Osteoblast (primary cell): ENCODE measurements around the gene SRRM2. TPM values are rescaled to one million over a fixed set of nuclear protein-coding genes. Genes with fewer than 3 reads are reported as not detected.
A peak's percentile ranks its signal among the peaks of the same experiment; 100 is the strongest.

ENCODE experiments used
- DNase-seq: peaks from one replicate; pipeline ENCODE4 v3.0.0; 2011; ENCODE audit warnings: low spot score, mixed read lengths; ENCODE audit not compliant: insufficient read length; ENCODE audit errors: missing footprints
- H2AFZ ChIP-seq: 2 replicates; pipeline ENCODE4 v1.6.0; 2011; ENCODE audit warnings: mild to moderate bottlenecking, low read length
- H3K27ac ChIP-seq: 2 replicates; pipeline ENCODE4 v1.5.1; 2011; ENCODE audit warnings: mild to moderate bottlenecking, low read depth, low read length, moderate library complexity
- H3K27me3 ChIP-seq: 2 replicates; pipeline ENCODE4 v1.6.0; 2012; ENCODE audit warnings: mild to moderate bottlenecking, control low read depth, inconsistent platforms, low read length, moderate library complexity; ENCODE audit not compliant: insufficient read depth
- H3K36me3 ChIP-seq: 2 replicates; pipeline ENCODE4 v1.5.1; 2011; ENCODE audit warnings: mild to moderate bottlenecking, low read length, control low read depth, moderate library complexity; ENCODE audit not compliant: insufficient read depth
- H3K4me1 ChIP-seq: 2 replicates; pipeline ENCODE4 v1.5.1; 2011; ENCODE audit warnings: mild to moderate bottlenecking, low read length, control low read depth, moderate library complexity; ENCODE audit not compliant: insufficient read depth
- H3K4me2 ChIP-seq: 2 replicates; pipeline ENCODE4 v1.6.0; 2011; ENCODE audit warnings: mild to moderate bottlenecking, low read length; ENCODE audit not compliant: insufficient read depth
- H3K4me3 ChIP-seq: fragments of 200-600 bp; sonication (generic); 3 replicates; pipeline ENCODE4 v1.5.1; 2012; ENCODE audit warnings: mild to moderate bottlenecking, low read length, inconsistent platforms; ENCODE audit not compliant: insufficient read depth
- H3K79me2 ChIP-seq: 2 replicates; pipeline ENCODE4 v1.6.0; 2012; ENCODE audit warnings: mild to moderate bottlenecking, low read length, control low read depth, inconsistent platforms; ENCODE audit not compliant: insufficient read depth
- H3K9me3 ChIP-seq: 2 replicates; pipeline ENCODE4 v1.5.1; 2011; ENCODE audit warnings: low read depth, low read length, control low read depth
- H4K20me1 ChIP-seq: 2 replicates; pipeline ENCODE4 v1.6.0; 2012; ENCODE audit warnings: mild to moderate bottlenecking, low read length, control low read depth; ENCODE audit not compliant: insufficient read depth
- total RNA-seq: library from RNA; depleted of rRNA; stranded (reverse); fragments of >200 nt; gene quantifications from 2 replicates; pipeline ENCODE4 v1.2.3, GENCODE V29; 2012
- TF ChIP-seq, protein P1 (sequence below): IDR thresholded peaks from 2 replicates; pipeline ENCODE4 v1.5.1; 2011; ENCODE audit warnings: mild to moderate bottlenecking, low read depth, low read length, moderate library complexity; ENCODE audit errors: extremely low read depth

The SRRM2 gene
- total RNA-seq, 1 donor, result 56.8 TPM

DNA sequence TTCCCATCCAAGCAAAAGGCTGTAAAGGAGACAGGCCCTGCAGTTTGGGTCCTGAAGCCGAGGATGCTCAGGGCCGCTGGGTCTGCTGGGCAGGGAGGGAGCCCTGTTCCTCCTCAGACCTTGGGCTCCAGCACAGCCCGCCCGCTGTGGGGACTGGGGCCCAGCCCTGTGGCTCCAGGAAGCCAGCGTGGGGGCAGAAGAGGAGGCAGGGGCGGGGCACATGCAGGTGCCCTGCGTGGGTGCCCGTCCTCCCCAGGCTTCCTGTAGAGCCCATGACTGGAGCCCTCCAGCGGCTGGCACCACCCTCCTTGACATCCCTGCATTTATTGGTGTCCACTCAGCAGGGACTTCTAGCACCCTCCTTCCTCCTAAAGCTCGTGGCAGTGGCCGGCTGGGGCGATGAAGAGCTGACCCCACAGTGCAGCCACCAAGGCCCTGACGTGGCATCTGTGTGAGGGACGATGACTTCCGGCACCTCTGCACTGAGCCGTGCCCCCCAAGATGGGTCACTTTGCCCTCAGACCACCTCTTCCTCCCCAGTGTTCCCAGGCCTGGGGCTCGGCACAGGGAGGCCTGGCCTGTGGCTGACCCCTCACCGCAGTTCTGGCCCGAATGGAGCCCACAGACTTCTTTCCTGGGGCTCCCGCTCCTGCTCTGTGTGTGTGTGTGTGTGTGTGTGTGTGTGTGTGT is 42.3 kb upstream of the SRRM2 start:
- H2AFZ ChIP-seq, result no peak overlapping the region
- TF ChIP-seq, protein P1, sequence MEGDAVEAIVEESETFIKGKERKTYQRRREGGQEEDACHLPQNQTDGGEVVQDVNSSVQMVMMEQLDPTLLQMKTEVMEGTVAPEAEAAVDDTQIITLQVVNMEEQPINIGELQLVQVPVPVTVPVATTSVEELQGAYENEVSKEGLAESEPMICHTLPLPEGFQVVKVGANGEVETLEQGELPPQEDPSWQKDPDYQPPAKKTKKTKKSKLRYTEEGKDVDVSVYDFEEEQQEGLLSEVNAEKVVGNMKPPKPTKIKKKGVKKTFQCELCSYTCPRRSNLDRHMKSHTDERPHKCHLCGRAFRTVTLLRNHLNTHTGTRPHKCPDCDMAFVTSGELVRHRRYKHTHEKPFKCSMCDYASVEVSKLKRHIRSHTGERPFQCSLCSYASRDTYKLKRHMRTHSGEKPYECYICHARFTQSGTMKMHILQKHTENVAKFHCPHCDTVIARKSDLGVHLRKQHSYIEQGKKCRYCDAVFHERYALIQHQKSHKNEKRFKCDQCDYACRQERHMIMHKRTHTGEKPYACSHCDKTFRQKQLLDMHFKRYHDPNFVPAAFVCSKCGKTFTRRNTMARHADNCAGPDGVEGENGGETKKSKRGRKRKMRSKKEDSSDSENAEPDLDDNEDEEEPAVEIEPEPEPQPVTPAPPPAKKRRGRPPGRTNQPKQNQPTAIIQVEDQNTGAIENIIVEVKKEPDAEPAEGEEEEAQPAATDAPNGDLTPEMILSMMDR, result no peak
- H3K4me1 ChIP-seq, result no peaks in the 10 kb centered on the region
- H3K79me2 ChIP-seq, result peaks cover 10% of the 10 kb centered on the region
- H4K20me1 ChIP-seq, result peaks cover 14% of the 10 kb centered on the region
- H3K36me3 ChIP-seq, result peaks cover 21% of the 10 kb centered on the region
- no peak overlapping the region for H3K4me2 ChIP-seq
- H3K27ac ChIP-seq, result no peak overlapping the region
- no peaks in the 10 kb centered on the region for H3K9me3 ChIP-seq
- peak; percentile 81 for DNase-seq
- no peaks in the 10 kb centered on the region for H3K27me3 ChIP-seq
- H3K4me3 ChIP-seq, result no peak overlapping the region

DNA sequence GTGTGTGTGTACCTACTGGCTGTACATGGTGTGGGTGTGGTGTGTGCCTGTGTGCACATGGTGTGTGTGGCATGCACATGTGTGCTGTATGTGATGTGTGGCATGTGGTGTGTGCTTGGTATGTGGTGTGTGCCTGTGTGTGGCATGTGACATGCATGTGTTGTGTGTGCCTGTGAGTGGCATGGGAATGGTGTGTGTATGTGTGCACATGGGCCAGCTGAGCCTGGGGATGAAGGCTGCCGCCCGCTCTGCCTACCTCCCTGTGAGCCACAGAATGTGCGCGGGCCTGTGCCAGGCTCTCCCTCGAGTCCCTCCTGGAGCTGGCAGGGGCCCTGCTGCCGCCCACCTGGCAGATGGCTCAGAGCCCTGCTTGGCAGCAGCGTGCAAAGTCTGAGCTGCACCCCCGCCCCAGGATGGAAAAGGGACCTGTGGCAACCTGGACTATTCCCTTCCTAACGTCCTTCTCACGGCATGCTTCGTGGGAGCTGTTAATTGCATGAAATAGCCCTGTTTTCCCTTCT is 41.7 kb upstream of the SRRM2 start:
- H4K20me1 ChIP-seq, result peaks cover 10% of the 10 kb centered on the region
- H2AFZ ChIP-seq, result no peak overlapping the region
- H3K27me3 ChIP-seq, result no peaks in the 10 kb centered on the region
- H3K4me1 ChIP-seq, result no peaks in the 10 kb centered on the region
- H3K79me2 ChIP-seq, result peaks cover 4% of the 10 kb centered on the region
- H3K36me3 ChIP-seq, result peaks cover 21% of the 10 kb centered on the region
- H3K4me2 ChIP-seq, result no peak overlapping the region
- no peak overlapping the region for H3K27ac ChIP-seq
- H3K4me3 ChIP-seq, result no peak overlapping the region
- DNase-seq, result peak; percentile 88
- TF ChIP-seq, protein P1, result no peak
- H3K9me3 ChIP-seq, result no peaks in the 10 kb centered on the region

DNA sequence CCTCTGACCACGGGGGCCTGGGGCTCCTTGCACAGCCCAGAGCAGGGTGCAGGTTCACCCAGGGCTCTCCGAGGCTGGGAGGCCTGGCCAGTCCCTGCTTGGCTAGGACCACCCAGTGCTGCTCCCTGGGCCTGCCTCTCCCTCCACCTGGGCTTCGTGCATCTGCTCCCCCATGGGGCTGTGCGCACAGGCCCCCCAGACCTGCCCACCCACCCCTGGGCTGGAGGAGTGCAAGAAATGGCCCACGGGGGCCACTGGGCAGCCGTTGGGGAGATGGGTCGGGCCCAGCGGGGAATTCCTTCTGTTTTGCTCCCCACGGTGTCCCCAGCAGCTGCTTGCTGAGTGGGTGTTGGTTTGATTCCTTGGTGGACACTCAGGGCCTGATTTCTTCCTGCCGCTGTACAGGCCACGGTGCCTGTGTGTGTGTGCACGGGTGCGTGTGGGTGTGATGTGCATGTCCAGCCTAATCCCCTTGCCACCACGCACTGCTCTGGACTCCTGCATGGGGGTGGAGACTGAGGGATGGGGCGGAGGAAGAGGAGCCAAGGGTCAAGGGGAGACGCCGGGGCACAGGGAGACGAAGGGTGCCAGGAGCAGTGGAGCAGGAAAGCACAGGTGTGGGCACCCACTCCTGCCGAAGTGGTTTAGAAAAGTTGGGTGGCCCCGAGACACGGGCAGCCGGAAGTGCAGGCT is 40.9 kb upstream of the SRRM2 start:
- TF ChIP-seq, protein P1, result no peak
- Histone ChIP-seq H3K36me3 (peaks cover 21% of the 10 kb centered on the region), H3K4me1 (no peaks in the 10 kb centered on the region), H3K9me3 (no peaks in the 10 kb centered on the region), H3K27ac (no peak overlapping the region), H4K20me1 (peaks cover 12% of the 10 kb centered on the region), H3K27me3 (no peaks in the 10 kb centered on the region), H2AFZ (no peak overlapping the region), H3K4me3 (no peak overlapping the region), H3K4me2 (no peak overlapping the region), H3K79me2 (no peaks in the 10 kb centered on the region)
- peak; percentile 85 for DNase-seq

DNA sequence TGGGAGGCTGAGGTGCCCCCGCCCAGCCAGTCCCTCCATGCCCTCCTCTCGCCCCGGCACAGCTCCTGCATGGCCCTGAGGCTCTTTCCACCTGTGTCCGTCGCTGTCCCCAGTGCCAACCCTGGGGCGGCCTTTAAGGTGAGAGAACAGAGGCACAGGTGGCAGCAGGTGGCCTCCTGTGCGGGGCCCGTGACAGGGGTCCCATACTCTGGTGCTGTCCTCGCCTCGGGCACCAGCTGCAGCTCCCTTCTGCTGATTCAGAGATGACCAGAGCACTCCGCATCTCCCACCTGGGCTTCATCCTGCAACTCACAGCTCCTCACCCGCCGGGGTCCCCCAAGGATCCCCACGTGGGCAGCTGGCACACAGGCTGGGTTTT is 40.4 kb upstream of the SRRM2 start:
- Histone ChIP-seq H3K79me2 (no peaks in the 10 kb centered on the region), H3K4me1 (no peaks in the 10 kb centered on the region), H3K4me3 (no peak overlapping the region), H3K27me3 (no peaks in the 10 kb centered on the region), H2AFZ (no peak overlapping the region), H3K36me3 (peaks cover 20% of the 10 kb centered on the region), H3K27ac (no peak overlapping the region), H3K4me2 (no peak overlapping the region), H3K9me3 (no peaks in the 10 kb centered on the region), H4K20me1 (peaks cover 12% of the 10 kb centered on the region)
- DNase-seq, result peak; percentile 41
- TF ChIP-seq, protein P1, result no peak
